HG02571 (cell line): Measurements from ENCODE around the gene SPACA5.
A peak's percentile ranks its signal among the peaks of the same experiment; 100 is the strongest.
"Not testable (repeated sequence)": the region's sequence is repeated elsewhere in the genome, so short reads cannot be mapped to it uniquely, and the experiment has no call there.

Experiments used
- ATAC-seq: cut with Tn5 transposase; IDR thresholded peaks from one replicate; pipeline ENCODE4 v1.9.1; 2021; ENCODE audit warnings: mild to moderate bottlenecking, moderate library complexity; ENCODE audit not compliant: unreplicated experiment

SPACA5 gene

DNA sequence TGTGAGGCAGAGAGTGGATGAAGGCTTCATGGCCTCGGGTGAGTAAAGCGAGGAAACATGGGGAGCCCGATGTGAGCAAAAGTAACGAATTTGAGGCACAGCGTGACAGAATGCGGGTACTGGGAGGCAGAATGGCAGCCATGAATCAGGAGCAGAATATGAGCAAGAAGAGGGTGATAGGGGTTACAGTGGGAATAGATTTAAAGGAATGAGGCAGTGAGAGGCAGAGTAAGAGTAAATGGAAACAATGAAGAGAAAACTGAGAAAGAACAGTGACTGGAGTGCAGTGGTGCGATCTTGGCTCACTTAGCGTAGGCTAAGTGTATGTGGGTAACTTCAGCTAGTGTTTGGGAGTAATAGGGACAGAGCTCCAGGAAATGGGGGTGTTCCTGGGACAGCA is at the start of gene SPACA5:
TSS of gene SPACA5 (plus strand) at position 301 of the 400 bp plus-strand sequence. CDS start 815 bp downstream, outside the sequence.
- ATAC-seq = not testable (repeated sequence)

DNA sequence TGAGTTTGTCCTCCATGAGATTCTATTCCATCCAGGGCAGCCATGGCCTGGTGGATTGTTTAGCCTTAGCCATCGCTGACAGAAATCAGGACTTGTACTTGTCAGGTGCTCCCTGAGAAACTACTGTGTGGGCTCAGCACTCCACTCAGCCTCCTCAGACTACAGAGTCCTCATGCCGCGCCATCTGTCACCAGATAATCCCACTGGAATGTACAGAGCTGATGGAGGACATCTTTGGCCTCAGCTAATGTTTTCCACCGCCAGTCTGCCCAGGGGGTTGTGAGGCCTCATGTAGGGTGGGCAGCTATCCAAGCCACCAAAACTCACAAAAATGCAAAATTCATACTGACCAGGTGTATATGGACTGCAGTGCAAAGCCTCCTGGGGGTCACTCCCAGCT is 48.6 kb upstream of the SPACA5 start:
- ATAC-seq = not testable (repeated sequence)

DNA sequence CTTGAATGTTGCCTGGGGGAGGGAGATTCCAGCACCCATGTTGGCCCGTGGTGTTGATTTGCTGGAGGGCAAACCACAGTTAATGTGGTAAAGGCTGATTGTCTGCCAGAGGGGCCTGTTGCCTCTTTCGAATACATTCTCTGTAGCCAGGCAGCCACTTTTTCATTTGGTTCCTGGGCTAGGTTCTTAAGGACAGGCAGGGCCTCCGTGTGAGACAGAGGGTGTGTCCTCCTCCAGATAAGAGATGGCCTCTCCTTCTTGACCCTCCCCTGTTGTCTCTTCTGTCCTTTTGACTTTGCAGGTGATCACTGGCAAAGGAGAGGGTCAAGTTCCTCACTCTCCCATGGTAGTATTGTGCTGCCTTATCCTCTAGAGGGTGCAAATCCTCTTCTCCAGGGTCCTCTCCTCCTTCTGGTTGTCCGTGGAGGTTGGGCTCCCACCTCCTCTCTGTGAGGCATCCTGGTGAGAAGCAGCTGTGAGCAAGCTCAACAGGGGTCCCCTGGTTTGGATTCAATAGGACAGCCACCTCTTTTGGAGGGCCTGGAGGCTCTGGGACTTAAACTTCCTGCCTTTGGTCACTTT is 47.9 kb upstream of the SPACA5 start:
- ATAC-seq = no peak

DNA sequence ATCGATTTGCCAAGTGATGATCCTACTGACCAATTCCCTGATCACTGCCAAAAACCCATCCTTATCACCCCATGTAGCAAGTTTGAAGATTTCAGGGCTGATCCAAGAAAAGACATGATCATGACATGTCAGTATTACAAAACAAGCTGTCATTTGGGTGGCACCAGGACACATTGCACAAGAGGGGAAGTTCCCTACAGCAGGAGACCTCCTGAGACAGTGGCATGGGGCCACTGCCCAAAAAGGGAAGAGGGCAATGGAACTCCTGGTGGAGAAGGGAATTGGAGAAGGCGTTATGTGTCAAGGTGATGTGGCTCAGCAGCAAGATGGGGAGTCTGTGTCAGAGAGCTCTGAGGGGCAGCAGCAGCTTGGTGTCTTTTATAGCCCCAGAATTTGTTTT is 46.4 kb upstream of the SPACA5 start:
- ATAC-seq = no peak

DNA sequence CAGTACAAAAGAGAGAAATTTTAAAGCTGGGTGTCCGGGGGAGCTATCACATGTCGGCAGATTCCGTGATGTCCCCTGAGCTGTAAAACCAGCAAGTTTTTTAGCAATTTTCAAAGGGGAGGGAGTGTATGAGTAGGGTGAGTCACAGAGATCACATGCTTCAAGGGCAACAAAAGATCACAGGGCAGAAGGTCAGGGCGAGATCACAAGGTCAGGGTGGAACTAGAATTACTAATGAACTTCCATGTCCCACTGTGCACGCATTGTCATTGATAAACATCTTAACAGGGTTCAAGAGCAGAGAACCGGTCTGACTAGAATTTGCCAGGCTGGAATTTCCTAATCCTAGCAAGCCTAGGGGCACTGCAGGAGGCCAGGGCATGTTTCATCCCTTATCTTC is 45.0 kb upstream of the SPACA5 start:
- not testable (repeated sequence) for ATAC-seq

DNA sequence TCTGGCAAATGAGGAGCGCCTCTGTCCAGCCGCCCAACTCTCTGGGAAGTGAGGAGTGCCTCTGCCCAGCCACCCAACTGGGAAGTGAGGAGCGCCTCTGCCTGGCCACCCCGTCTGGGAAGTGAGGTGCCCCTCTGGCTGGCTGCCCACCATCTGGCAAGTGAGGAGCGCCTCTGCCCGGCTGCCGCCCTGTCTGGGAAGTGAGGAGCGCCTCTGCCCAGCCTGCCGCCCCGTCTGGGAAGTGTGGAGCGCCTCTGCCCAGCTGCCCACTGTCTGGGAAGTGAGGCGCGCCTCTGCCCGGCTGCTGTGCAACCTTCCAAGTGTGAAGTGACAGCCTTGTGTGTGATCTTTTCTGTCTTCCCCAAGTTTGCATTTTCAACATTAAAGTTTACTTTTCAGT is 41.3 kb upstream of the SPACA5 start:
- not testable (repeated sequence) for ATAC-seq

DNA sequence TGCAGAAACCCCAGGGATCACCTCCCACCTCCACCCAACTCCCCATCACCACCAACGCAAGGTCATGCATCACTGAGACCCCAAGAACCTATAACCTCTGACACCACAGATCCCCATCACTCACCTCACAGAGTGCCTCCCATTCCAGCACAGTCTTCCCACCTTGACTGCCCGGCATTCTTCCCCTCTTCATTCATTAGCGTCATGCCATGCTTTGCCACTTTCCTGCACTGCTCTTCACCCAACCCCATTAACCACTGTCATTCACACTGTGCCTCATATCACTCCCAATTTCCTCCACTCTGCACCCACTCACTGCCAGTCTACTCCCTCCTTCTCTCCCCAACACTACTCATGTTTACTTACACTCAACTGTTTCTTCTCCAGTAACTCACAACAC is 33.6 kb upstream of the SPACA5 start:
- no peak for ATAC-seq

DNA sequence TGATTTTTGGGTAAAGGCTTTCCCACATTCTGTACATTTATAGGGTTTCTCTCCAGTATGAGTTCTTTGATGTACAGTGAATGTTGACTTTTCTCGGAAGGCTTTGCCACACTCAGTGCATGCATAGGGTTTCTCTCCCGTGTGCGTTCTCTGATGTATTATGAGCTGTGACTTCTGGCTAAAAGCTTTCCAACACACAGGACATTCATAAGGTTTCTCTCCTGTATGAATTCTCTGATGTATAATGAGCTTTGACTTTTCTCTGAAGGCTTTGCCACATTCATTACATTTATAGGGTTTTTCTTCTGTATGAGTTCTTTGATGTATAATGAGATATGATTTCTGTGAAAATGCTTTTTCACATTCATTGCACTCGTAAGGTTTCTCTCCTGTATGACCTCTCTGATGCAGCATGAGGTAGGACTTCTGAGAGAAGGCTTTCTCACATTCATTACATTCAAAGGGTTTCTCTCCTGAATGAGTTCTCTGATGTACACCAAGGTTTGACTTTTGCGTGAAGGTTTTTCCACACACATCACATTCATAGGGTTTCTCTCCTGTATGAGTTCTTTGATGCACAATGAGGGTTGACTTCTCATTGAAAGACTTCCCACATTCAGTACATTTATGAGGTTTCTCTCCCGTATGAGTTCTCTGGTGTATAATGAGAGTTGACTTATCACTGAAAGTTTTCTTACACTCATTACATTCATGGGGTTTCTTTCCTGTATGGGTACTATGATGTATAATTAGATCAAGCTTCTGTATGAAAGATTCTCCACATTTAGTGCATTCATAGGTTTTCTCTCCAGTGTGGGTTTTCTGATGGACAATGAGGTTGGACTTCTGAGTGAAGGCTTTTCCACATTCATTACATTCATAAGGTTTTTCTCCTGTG is 30.3 kb upstream of the SPACA5 start:
- ATAC-seq = no peak

DNA sequence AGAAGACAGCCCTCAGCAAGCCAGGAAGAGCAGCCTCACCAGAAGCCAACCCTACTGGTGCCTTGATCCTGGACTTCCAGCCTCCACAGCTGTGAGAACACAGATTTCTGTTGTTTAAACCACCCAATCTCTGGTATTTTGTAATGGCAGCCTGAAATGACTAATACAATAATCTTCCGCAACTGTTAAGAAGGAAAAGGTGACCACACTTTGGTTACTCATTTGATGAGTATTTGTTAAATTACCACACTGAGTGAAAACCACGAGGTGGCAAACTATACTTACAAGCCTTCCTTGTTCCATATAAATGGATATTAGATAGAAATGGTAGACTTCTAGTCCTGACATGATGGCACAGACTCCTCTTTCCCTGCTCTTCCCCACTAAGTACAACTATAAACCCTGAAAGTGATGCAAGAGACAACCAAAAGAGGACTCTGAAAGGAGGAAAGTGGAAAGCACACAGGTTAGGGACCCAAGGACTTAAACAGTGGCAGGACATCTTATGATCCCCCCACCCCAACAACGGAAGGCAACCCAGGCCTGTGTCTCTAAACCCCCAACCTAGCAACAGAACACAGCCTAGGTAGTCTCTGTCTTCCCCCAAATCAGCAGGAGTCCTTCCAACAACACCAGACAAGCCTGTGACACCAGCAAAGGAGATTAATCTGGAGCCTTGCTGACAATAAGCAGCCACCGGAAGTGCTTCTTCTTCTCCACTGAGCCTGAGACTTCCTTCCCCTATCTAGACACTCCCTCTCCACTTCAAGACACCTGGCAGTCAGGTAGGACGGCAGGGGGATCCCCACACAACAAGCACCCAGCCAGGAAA is 15.3 kb upstream of the SPACA5 start:
- no peak for ATAC-seq

DNA sequence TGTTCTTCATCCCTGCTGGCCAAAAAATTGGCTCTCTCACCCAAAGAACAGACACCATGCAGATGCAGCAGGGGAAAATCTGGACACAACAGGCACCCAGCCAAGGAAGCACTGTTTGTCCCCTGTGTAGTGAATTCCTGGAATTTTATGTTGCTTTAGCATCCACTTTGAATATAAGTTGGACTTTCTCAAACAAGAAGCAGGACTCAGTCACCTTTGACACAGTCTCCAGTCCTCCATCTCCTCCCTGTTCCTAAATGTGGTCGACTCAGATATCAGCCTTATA is 14.8 kb upstream of the SPACA5 start:
- ATAC-seq = no peak

DNA sequence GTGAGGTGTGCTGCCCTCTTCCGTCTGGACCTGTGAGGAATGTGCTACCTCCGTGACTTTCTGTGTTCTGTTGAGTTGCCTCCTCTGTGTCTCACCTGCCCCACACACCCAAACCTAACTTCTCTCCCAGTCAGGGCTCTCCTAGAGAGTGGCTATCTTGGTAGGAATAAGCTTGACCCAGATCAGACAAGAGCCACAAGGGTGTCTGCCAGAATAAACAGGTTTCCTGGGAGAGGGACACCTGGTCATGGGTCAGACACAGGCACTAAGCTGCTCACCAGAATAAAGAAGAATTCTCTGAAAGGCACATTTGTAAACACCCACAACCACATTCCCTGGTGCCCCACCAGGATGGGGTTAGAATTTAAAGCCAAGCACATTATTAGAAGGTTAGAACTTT is 14.1 kb upstream of the SPACA5 start:
- no peak for ATAC-seq

DNA sequence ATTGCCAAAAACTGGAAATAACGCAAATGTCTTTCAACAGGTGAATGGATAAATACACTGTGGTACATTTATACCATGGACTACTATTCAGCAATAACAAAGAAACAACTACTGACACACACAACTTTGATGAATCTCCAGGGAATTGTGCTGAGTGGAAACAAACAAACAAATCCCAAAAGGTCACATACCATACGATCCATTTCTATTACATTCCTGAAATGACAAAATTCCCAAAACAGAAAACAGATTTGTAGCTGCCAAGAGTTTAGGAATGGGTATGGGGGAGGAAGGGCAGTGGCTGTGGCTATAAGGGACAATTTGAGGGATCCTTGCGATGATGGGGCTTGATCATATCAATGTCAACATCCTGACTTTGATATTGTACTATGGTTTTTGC is 5.5 kb upstream of the SPACA5 start:
- ATAC-seq = no peak

DNA sequence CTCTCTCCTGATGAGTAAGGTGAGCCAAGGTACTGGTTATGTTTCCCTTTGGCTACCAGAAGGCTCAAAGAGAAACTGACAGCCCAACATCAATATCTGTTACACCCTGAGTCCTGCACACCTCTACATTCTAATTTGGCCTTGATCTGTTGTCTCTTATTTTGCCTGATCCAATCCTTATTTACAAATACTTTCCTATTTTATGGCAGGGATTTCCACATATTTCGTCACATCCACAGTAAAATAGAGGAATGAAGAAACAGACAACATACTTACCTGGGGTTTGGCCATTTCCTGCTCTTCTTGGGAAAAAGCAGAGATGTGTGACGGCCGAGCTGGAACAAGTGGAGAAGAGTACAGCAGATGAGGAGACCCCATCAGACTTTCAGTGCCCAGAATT is 4.5 kb upstream of the SPACA5 start:
- ATAC-seq = no peak

DNA sequence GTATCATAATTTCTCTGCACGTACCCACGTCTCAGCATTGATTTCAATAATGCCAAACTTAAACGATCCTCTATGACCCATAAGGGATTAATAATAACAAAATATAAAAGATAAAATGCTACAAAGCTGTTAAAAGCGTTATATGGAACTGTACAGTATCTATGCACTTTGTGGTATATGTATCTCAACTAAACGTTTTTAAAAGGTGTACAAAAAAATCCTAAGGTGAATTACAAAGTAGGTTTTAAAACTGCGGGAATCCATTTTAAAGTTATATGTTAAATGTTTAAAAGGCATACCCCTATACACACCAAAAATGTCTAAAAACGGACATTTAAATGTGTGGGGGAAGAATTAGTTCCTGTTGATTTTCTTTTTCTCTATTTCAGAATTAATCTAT is 3.9 kb upstream of the SPACA5 start:
- ATAC-seq = no peak

DNA sequence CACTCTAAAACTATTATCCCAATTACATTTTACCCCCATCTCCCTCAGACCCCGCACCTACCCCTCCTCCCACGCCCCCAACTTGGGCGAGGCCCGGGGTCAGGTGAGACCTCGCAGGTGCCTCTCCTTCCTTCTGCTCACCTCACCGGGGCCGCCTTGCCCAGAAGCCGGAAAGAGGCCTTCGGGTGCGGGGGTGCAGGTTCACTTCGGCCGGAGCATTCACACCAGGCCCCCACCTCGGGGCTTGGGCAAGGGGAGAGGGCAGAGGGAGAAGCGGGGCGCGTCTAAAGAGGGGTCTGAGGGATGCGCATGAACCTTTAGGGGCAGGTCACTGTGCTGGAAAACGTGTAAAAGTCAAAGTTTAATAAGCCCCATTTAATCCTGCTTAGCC is 3.4 kb upstream of the SPACA5 start:
- ATAC-seq = no peak

DNA sequence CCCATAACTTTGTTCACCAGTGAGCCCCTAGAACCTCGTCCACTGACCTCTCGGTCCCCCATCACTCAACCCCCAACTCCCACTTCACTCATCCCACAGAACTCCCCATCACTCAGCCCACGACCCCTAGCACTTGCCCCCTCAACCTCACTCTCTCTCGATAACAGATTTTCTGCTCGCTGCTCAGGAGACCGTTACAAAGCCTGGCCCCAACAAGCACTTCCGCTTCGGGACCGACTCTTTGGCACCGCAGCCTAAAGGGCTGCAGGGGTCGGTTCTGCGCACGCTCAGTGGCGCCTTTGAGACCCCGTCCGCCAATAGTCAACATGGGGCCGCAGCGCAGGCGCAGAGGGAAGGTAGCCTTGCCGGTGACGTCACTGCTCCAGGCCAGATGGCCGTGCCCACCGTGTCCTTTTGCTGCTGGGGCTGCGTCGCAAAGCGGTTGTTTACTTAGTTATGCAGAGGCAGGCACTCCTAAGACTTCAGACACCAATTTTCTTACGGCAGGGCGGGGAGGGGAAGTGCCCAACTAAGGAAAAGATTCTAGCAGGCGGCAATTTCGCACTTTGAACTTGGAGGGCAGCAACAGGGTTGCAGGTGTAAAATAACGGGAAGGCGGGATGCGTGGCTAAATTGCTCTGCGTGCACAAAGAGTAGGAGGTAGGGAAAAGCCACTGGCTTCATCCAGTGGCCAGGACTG is 2.9 kb upstream of the SPACA5 start, which contains the start of gene ZNF182:
TSS of gene ZNF182 (minus strand) at position 232 of the 700 bp plus-strand sequence. CDS start 1,380 bp downstream, outside the sequence.
- peak; percentile 88 for ATAC-seq

DNA sequence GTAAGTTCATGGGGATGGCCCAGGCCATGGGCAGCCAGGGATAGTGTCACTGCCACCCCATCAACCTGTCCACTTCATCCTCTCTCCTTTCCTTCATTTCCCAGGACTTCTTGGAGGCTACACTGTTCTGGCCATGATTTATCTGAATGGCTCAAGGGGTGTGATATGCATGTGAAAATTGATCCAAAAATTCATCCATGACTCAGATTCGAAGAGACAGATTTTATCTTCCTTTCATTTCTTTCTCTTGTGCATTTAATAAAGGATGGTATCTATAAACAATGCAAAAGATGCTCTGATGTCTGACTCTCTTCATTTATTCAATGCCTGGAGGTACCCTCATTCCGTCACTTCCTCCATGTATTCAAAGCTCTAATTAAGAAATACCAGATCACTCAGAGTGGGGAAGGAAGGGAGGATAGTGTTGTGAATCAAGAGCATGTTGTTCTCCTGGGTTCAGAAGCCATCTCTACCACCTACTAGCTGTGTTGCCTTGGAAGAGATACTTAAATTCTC is 2.7 kb downstream of the SPACA5 start:
- not testable (repeated sequence) for ATAC-seq

DNA sequence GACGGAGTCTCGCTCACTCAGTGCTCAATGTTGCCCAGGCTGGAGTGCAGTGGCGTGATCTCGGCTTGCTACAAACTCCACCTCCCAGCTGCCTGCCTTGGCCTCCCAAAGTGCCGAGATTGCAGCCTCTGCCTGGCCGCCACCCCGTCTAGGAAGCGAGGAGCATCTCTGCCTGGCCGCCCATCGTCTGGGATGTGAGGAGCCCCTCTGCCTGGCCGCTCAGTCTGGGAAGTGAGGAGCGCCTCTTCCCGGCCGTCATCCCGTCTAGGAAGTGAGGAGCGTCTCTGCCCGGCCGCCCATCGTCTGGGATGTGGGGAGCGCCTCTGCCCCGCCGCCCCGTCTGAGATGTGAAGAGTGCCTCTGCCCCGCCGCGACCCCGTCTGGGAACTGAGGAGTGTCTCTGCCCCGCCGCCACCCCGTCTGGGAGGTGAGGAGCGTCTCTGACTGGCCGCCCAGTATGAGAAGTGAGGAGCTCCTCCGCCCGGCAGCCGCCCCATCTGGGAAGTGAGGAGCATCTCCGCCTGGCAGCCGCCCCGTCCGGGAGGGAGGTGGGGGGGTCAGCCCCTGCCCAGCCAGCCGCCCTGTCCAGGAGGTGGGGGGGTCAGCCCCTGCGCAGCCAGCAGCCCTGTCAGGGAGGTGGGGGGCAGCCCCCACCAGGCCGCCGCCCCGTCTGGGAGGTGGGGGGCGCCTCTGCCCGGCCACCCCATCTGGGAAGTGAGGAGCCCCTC is 10.0 kb downstream of the SPACA5 start:
- not testable (repeated sequence) for ATAC-seq

DNA sequence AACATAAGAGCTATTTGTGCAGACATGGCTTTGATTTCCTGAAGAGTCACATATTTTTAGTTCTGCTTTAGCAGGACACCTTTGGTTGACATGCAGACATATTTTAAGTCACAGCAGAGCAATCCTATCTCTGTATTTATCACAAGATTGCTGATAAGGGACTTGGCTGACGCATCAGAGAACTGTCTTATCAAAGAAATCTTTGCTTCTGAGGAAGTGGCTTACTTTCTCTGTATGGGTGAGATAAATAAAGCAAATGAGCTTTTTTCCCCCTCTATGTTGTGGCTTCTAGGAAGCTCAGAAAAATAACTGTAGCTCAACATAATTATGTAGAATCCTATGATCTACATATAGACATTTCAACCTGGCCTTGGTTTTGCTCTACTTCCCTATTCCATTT is 13.1 kb downstream of the SPACA5 start:
- not testable (repeated sequence) for ATAC-seq

DNA sequence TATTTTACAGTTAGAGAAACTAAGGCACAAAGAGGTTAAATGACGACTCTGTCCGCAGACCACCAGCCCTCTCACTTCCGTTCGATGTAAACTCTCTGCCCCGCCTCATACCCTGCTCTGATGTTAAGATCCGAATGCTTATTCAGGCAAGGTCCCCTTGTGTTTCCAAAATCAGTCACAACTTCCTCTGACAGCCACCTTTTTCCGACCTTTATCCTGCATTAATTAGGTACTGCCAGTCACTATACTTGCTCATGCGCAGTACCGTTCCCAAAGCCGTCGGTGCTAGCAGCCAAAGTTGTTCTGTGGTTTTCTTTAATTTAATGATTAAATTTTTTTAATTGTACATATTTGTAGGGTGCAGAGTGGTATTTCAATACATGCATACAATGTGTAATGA is 13.7 kb downstream of the SPACA5 start:
- not testable (repeated sequence) for ATAC-seq
